Measurements from ENCODE around the gene SFT2D1. TPM values are rescaled to one million over a fixed set of nuclear protein-coding genes. Genes with fewer than 3 reads are reported as not detected.

The SFT2D1 gene
- total RNA-seq, 1 experiment from 2014 or later: 65.6 TPM

- no peaks in the 10 kb centered on the region for H3K36me3 ChIP-seq (ENCODE audit: control insufficient read depth in 1 of 2, insufficient read depth in 2 of 2, low read length in 2 of 2)
- no peaks in the 10 kb centered on the region for H3K9me3 ChIP-seq (ENCODE audit: control insufficient read depth in 1 of 2, insufficient read depth in 1 of 2, low read depth in 1 of 2, low read length in 2 of 2)
- ChIA-PET CTCF (no interaction called here), RAD21 (ENCODE audit: low non-redundant PET in 1 of 2, low total read pairs in 2 of 2, uncharacterized antibody in 2 of 2, unreplicated experiment in 2 of 2) (no interaction called here), POLR2A (no interaction called here)
- H2AFZ ChIP-seq (ENCODE audit: low read depth, low read length, poor library complexity, severe bottlenecking): no peak overlapping the region
- peaks cover 0 to 4% of the 10 kb centered on the region in 2 experiments; a peak in 1 of 4 replicates for H3K4me1 ChIP-seq (ENCODE audit: control insufficient read depth in 1 of 2, insufficient read depth in 2 of 2, low read length in 2 of 2)
- H3K4me2 ChIP-seq (ENCODE audit: low read length): no peak overlapping the region
- H3K27ac ChIP-seq (ENCODE audit: low read depth, low read length): no peak overlapping the region
- H3K9me2 ChIP-seq (ENCODE audit: insufficient read depth): no peaks in the 10 kb centered on the region
- DNase-seq (ENCODE audit: low read depth, low spot score) (no peak), ATAC-seq (no peak)
- intact Hi-C loops (cut with micrococcal nuclease): no loop called here
- no peak for TF ChIP-seq SRF (IDR thresholded peaks at IDR 0.05; ENCODE audit: low read depth)
- TF ChIP-seq TCF7L2 (IDR thresholded peaks at IDR 0.05; ENCODE audit: borderline replicate concordance, extremely low read depth, insufficient read depth, insufficient read length): no peak
- no peak for TF ChIP-seq SP1 (IDR thresholded peaks at IDR 0.05; ENCODE audit: low read depth)
- TF ChIP-seq EGR1 (IDR thresholded peaks at IDR 0.05; ENCODE audit: low read depth): no peak
- no peak for TF ChIP-seq EZH2phosphoT487 (IDR thresholded peaks at IDR 0.05; ENCODE audit: borderline replicate concordance)
- no peak for TF ChIP-seq FOSL1 (IDR thresholded peaks at IDR 0.05; ENCODE audit: low read depth)
- no peak for TF ChIP-seq CBX3 (IDR thresholded peaks at IDR 0.05; ENCODE audit: low read depth)
- no peak for TF ChIP-seq SIN3A (IDR thresholded peaks at IDR 0.05; ENCODE audit: low read depth)
- TF ChIP-seq ZBTB33 (IDR thresholded peaks at IDR 0.05; ENCODE audit: extremely low read depth, insufficient replicate concordance, low read length): no peak
- TF ChIP-seq REST (IDR thresholded peaks at IDR 0.05; ENCODE audit: low read depth): no peak
- no peaks in the 10 kb centered on the region for H4K20me1 ChIP-seq (ENCODE audit: insufficient read depth)
- H3K27me3 ChIP-seq (ENCODE audit: insufficient read depth, low read length): no peaks in the 10 kb centered on the region
- no peak overlapping the region for H3K4me3 ChIP-seq (replicated peaks in 1 of 2; ENCODE audit: low read depth in 1 of 2, low read length in 2 of 2)
- BruUV-seq (replicated peaks): no TSS peak
- no peak overlapping the region for H3K9ac ChIP-seq (ENCODE audit: low read length)
- H3K79me2 ChIP-seq (ENCODE audit: insufficient read depth, low read length): no peaks in the 10 kb centered on the region
Measured at GRCh38 chr6:166271376-166271765, 71.0 kb downstream of the SFT2D1 start.

Measured in HCT116 (cell line).